CD4-positive, alpha-beta T cell treated with Interleukin-6 at 100 ng/mL for 8 hours (primary cell): ENCODE measurements around the gene PTCHD1.

Experiments
- DNase-seq: peaks from one replicate; pipeline ENCODE4 v3.0.0-alpha.2; 2020; ENCODE audit warnings: mixed read lengths, low spot score

The PTCHD1 gene

GRCh38 chrX:23356189-23356588 lies 21.5 kb downstream of the PTCHD1 start:
- no peak for DNase-seq

- no peak for DNase-seq
Observed at GRCh38 chrX:23364416-23364815, 29.8 kb downstream of the PTCHD1 start.

DNA sequence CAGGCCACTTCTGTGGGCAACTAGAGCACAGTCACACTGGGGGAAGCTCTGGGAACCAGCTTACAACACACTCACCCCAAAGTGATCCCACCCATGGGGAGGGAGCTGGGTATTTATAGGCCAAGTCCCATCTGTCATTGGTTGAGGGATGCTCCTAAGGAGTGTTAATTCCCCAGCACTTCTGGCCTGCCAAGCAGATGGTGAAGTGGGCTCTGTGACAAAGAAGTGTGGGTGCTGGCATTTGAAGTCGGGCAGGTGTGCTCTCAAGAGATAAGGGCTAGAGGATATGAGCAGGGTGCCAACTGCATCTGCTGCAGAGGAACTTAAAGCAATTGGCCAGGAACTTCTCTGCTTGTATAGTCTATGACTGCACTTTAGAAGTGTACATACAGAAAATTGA lies 30.9 kb downstream of the PTCHD1 start:
- DNase-seq = no peak

GRCh38 chrX:23366914-23367313 lies 32.3 kb downstream of the PTCHD1 start:
- no peak for DNase-seq

- DNase-seq = no peak
Observed at GRCh38 chrX:23369027-23369426, 34.4 kb downstream of the PTCHD1 start.

- no peak for DNase-seq
Observed at GRCh38 chrX:23372220-23372902, 37.7 kb downstream of the PTCHD1 start.

GRCh38 chrX:23373129-23373804 lies 38.6 kb downstream of the PTCHD1 start:
- DNase-seq = no peak

DNA sequence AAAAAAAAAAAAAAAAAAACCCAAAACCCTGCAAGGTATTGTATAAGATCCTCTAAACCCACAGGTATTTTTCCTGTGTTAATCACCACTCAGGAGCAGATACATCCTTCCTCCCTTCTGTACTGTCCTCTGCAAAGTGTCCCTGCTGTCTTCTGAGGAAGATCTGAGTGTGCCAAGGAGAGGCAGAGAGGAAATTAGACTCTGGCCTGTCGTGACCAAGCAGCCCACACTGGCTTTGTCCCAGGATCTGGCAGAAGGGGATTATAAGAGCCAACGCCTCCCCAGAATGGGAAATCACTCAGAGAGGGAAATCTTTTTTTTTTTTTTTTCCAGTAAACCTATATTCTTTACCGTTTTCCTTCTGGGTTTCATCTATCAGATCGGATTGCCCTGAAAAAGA lies 39.6 kb downstream of the PTCHD1 start:
- no peak for DNase-seq

DNA sequence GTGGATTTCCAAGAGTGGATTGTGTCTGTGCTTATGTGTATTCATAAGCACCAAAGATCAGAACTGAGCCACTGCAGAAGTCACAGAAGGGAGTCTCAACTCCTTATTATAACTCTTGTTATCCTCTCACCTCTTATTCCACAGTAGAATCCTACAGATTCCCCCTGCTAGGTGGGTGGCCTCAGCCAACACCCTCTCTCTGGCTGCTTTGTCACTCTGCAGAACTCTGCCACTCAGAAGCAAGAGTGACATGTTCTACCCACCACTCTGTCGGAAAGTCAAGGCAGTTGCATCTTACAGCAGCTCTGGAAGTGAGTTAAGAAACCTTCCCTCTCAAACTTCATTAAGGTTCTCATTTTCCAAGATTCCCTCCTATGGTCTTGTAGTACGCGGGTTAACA lies 41.9 kb downstream of the PTCHD1 start:
- DNase-seq = no peak

DNA sequence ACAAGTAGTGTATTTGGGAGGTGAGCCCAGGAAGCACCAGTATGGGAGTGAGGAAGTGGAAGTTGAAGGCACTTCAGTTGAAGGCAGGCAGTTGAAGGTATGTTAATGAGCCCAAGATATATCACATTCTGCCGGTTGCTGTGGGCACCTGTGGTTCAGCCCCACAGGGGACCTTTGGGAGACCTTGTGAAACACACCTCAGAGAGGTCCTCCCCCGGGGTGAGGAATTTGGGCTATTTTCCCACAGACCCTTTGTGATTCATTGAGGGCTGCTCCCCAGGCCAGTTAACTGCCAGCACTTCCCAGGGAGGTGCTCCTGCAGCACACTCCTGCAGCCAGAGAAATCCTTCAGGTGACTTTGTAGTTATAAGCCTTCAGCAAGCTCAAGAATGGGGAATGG lies 45.9 kb downstream of the PTCHD1 start:
- DNase-seq = no peak

DNA sequence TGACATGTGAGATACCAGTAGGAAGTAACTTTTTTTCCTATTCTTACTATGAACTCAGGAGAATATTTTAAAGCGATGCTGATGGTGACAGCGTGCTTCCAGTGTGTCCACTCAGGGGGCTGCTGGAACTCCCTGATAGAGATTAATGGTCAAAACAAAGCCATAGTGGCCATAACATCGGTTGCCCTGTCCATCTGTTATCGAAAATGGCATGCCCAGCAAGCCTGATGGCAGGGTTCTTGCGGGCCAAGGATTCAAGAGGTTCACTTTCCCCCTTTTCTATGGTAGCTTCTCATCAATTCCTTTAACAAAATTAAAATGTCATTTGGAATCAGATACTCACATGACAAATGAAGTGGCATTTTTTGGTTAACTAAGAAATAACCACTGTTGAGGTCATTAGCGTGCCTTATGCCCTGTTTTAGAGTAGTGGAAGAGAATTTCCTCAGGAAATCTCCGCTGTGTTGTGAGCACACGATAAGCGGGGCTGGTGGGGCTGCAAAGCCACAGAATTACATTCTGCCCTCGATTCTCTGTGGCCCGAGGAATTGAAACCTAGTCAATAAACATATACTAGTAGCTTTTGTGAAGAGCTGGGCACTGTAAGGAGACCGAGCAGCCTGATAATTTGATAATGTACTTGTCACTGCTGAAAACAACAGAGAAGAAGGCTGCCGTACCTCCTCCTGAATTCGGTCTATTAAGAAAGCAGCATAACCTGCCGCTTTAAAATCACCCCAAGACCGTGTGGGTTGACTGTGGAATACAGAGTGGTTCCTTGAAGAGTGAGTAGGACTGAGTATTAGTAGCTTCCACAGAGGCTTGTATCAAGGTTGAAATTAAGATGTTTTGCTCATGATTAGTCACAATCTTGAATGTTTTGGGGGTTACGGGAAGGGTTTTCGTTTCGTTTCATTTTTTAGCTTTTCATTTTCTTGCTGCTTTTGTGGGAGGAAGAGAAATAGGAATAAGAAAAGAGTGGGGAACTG lies 46.7 kb downstream of the PTCHD1 start:
- DNase-seq = no peak

- DNase-seq = no peak
Observed at GRCh38 chrX:23382572-23382971, 47.9 kb downstream of the PTCHD1 start.

GRCh38 chrX:23383411-23383810 lies 48.8 kb downstream of the PTCHD1 start:
- no peak for DNase-seq

DNA sequence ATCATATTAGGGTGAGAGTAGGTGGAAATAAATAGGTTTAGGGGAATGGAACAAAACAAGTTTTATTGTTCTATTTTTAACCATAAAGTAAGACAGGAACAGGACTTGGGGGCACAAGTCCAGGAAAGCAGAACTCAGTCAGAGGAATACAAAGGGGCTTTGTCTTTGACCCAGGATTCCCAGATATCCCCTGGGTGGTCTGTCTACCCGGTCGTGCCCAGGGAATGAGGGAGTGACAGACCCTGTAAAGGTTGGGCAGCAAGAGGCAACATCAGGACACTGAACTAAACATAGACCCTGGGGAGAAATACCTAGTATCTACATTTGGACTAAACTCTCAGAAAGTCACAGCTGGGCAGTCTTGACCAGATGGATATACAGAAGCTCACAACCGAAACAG lies 50.6 kb downstream of the PTCHD1 start:
- no peak for DNase-seq

- no peak for DNase-seq
Observed at GRCh38 chrX:23386260-23386659, 51.6 kb downstream of the PTCHD1 start.

- DNase-seq = no peak
Observed at GRCh38 chrX:23386726-23387125, 52.1 kb downstream of the PTCHD1 start.

DNA sequence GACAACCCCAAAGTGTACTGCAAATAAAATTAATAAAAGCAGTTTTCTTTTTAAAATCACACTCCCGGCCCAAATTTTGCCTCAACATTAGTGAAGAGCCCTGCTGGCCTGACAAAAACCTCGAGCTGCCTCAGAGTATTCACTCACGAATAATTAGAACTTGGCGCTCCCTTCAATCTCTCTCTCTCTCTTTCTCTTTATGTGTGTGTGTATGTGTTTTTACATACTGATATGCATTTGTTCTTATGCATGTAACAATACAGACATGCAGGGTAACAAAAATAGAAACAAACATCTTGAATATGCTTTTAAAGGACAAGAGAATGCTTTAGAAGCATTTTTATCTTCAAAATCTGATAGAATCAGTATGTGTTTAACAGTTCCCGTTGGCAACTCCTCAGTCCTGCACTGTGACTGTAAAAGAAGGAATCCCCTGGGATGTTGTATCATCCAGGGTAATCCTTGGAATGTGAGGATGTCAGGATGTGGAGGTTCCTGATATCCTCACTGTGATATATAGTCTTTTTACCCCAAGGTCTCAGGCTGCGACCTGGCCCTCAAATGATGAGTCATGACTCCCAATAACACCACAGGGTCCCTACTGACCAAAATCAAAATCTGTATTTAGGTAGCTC lies 53.0 kb downstream of the PTCHD1 start:
- no peak for DNase-seq

DNA sequence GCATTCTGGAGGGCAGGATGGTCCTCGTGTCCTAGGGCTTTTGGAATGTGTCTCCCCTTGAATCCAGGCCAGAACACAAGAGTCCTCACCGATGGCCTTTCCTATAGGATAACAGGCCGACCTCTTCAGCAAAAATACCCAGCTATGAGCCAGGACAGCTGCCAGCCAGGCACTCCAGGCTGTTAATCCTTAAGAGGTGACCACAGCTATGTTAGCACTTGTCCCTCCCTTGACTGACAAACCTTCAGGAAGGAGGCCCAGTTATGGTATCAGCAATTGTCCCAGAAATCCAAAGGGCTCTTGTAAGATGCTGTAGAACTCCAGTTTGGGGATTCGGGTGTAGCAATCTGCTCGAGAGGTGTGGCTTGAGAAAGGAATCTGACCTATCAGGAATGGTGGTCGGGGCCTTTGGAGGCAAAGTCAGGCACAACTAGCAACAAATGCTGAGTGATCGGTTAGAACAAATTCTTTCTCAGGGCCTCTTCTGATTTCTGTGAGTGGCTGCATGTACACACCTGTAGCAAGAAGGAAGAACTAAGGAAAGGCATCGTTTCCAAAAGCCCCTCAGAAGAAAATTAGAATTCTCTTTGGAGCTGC lies 54.6 kb downstream of the PTCHD1 start:
- DNase-seq = no peak

GRCh38 chrX:23390979-23391378 lies 56.3 kb downstream of the PTCHD1 start:
- no peak for DNase-seq

DNA sequence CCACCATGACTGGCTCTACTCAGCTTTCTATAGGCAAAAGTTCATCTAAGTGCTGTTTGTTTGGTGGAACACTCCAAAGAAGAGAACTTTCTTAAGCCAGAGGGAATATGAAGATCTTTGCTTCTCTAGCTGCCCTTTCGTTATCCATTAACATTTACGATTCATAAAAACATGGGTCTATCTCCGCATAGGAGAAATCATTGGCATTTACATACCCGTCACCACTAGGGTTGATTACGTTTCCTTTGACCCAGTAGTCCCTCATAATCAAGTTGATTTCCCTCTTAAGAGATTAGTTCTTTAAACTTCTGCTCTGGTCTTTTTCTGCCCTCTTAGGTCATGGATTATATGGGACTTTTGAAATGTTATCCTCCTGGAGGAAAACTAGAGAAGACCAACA lies 57.5 kb downstream of the PTCHD1 start:
- no peak for DNase-seq

DNA sequence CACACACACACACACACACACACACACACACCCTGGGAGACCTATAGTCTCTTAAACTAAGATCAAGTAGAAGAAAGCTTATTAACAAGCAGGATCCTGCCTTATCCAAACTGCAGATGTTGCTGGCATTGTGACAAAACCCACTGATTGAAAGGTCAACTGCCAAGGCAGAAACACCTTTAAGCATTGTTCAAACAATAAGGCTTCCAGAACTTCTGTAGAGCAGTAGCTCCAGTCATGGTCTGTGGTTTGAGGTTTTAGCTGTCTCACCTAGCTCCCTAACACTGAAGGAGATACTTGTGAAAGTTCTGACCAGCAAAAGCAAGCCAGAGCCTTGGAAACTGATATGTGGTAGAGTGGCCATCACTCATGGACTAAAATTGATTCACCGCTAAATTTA lies 59.8 kb downstream of the PTCHD1 start:
- DNase-seq = no peak

- DNase-seq = no peak
Observed at GRCh38 chrX:23396263-23396662, 61.6 kb downstream of the PTCHD1 start.
